ENCODE measurements around the gene KCNG2.
"Not testable (repeated sequence)": the region's sequence is repeated elsewhere in the genome, so short reads cannot be mapped to it uniquely, and the experiment has no call there.

KCNG2 gene

DNA sequence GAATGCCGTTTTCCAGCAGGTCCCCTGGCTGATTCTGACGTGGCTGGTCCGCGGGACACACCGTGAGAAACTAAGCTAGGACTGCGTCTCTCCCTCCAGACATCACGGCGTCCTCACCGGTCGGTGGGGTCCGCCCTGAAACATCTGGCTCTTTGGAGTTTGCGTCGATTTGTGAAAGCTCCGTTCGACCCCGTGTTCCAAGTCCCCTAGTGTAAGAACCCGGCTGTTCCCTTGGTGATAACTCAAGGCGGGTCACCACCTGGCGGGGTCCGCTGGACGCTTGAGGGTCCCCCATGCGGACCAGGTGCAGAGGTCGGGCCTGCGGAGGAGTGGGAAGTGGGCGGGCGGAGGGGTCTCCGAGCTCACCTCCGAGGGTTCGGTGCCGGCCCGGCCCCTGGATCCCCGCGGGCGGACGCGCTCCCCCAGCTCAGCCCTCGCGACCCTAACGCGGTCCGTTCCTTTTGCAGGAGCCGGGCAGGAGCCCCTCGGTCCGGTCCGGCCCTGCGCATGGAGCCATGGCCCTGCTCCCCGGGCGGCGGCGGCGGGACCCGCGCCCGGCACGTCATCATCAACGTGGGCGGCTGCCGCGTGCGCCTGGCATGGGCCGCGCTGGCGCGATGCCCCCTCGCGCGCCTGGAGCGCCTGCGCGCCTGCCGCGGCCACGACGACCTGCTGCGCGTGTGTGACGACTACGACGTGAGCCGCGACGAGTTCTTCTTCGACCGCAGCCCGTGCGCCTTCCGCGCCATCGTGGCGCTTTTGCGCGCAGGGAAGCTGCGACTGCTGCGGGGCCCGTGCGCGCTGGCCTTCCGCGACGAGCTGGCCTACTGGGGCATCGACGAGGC lies 65.6 kb downstream of the KCNG2 start:
- TF ChIP-seq, protein P1, sequence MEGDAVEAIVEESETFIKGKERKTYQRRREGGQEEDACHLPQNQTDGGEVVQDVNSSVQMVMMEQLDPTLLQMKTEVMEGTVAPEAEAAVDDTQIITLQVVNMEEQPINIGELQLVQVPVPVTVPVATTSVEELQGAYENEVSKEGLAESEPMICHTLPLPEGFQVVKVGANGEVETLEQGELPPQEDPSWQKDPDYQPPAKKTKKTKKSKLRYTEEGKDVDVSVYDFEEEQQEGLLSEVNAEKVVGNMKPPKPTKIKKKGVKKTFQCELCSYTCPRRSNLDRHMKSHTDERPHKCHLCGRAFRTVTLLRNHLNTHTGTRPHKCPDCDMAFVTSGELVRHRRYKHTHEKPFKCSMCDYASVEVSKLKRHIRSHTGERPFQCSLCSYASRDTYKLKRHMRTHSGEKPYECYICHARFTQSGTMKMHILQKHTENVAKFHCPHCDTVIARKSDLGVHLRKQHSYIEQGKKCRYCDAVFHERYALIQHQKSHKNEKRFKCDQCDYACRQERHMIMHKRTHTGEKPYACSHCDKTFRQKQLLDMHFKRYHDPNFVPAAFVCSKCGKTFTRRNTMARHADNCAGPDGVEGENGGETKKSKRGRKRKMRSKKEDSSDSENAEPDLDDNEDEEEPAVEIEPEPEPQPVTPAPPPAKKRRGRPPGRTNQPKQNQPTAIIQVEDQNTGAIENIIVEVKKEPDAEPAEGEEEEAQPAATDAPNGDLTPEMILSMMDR (conservative IDR thresholded peaks at IDR 0.05), result no peak
- H3K27ac ChIP-seq, result no peak overlapping the region

- H3K27ac ChIP-seq, result no peak overlapping the region
- TF ChIP-seq, protein P1 (conservative IDR thresholded peaks at IDR 0.05), result no peak
Observed at GRCh38 chr18:79864006-79864725, 66.4 kb downstream of the KCNG2 start.

DNA sequence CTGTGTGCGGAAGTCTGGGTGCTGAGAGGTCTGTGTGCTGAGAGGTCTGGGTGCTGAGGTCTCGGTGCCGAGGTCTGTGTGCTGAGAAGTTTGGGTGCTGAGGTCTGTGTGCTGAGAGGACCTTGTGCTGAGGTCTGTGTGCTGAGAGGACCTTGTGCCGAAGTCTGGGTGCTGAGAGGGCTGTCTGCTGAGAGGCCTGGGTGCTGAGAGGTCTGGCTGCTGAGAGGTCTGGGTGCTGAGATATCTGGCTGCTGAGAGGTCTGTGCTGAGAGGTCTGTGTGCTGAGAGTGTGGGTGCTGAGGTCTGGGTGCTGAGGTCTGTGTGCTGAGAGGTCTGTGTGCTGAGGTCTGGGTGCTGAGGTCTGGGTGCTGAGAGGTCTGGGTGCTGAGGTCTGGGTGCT lies 67.2 kb downstream of the KCNG2 start:
- not testable (repeated sequence) for H3K27ac ChIP-seq

DNA sequence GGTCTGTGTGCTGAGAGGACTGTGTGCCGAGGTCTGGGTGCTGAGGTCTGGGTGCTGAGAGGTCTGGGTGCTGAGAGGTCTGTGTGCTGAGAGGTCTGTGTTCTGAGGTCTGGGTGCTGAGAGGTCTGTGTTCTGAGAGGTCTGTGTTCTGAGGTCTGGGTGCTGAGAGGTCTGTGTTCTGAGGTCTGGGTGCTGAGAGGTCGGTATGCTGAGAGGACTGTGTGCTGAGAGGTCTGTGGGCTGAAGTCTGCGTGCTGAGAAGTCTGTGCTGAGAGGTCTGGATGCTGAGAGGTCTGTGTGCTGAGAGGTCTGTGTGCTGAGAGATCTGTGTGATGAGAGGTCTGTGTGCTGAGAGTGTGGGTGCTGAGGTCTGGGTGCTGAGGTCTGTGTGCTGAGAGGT lies 68.2 kb downstream of the KCNG2 start:
- H3K27ac ChIP-seq, result not testable (repeated sequence)

- H3K27ac ChIP-seq, result no peak overlapping the region
- TF ChIP-seq, protein P1 (conservative IDR thresholded peaks at IDR 0.05), result no peak
Observed at GRCh38 chr18:79866889-79867574, 69.3 kb downstream of the KCNG2 start.

DNA sequence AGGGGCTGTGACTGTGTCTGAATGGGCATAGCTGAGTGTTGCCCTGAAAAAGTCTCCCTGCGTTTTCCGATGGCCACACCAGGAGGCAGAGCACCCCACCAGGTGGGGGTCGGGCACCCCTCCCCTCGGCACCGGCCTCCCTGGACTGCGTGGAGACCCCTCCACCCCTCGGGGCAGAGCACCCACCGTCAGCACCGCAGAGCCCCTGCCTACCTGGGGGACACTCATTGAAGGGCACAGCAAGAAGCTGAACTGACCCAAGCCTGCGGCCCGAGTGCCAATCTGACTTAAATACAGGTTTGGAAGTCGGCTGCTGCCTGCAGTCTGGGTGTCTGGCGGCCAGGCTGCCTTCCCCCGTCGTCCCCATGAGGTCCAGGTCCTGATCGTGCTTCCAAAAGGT lies 69.9 kb downstream of the KCNG2 start:
- no peak overlapping the region for H3K27ac ChIP-seq
- TF ChIP-seq, protein P1 (conservative IDR thresholded peaks at IDR 0.05), result no peak

- TF ChIP-seq, protein P1 (conservative IDR thresholded peaks at IDR 0.05), result no peak
- no peak overlapping the region for H3K27ac ChIP-seq
Observed at GRCh38 chr18:79868168-79868784, 70.5 kb downstream of the KCNG2 start.

All from VCaP (cell line).